HEK293 (cell line): ENCODE results near the gene TREH.

ENCODE experiments used
- CTCF ChIA-PET: fragments of 350-600 bp; formaldehyde crosslinking; extraction: SDS; loops from one replicate; lab custom pipeline; 2021; ENCODE audit warnings: antibody characterized with exemption; lab: Yijun Ruan, JAX
- POLR2A ChIA-PET: fragments of 300-600 bp; formaldehyde crosslinking; extraction: SDS; loops from one replicate; lab custom pipeline; 2020; ENCODE audit warnings: antibody characterized with exemption, inconsistent platforms; lab: Yijun Ruan, JAX
- H3K27ac ChIP-seq: fragments of 200-500 bp; sonication (Bioruptor generic); 2 replicates; pipeline ENCODE4 v1.5.1; 2014; ENCODE audit warnings: low read depth, low read length, control low read depth, inconsistent platforms; ENCODE audit errors: extremely low read depth
- H3K36me3 ChIP-seq, 2 experiments: fragments of 200-500 bp in 1 of 2; sonication (Bioruptor generic) in 1 of 2; 1 replicate in 1 of 2; 2 replicates in 1 of 2; pipeline ENCODE4 v1.5.1; 2014 to 2017; ENCODE audit warnings: inconsistent platforms in 2 of 2, low read length in 2 of 2; ENCODE audit not compliant: control insufficient read depth in 2 of 2, insufficient read depth in 1 of 2
- H3K4me1 ChIP-seq: fragments of 200-500 bp; sonication (Bioruptor generic); 2 replicates; pipeline ENCODE4 v1.5.1; 2014; ENCODE audit warnings: mild to moderate bottlenecking, low read length, inconsistent platforms; ENCODE audit not compliant: control insufficient read depth, insufficient read depth
- H3K4me3 ChIP-seq: 2 replicates; pipeline ENCODE4 v1.5.1; 2011; ENCODE audit warnings: low read depth, mild to moderate bottlenecking, control low read depth, low read length, moderate library complexity
- H3K9me3 ChIP-seq: fragments of 200-500 bp; sonication (Bioruptor generic); 2 replicates; pipeline ENCODE4 v1.5.1; 2014; ENCODE audit warnings: low read depth, low read length, inconsistent platforms; ENCODE audit not compliant: control insufficient read depth, insufficient read depth
- HOXD13 ChIP-seq: sonication (generic); formaldehyde crosslinking; IDR thresholded peaks from 2 replicates; pipeline ENCODE4 v1.8.0; 2022; ENCODE audit warnings: missing genetic modification reagents, borderline replicate concordance
- KLF1 ChIP-seq: fragments of 450-650 bp; formaldehyde crosslinking; IDR thresholded peaks from 2 replicates; pipeline ENCODE4 v1.5.1; 2016; ENCODE audit warnings: missing biosample characterization, missing genetic modification characterization
- MYNN ChIP-seq: fragments of 450-650 bp; formaldehyde crosslinking; IDR thresholded peaks from 2 replicates; pipeline ENCODE4 v1.5.1; 2016; ENCODE audit warnings: missing biosample characterization, missing genetic modification characterization, borderline replicate concordance
- RBAK ChIP-seq: fragments of 450-650 bp; formaldehyde crosslinking; IDR thresholded peaks from 2 replicates; pipeline ENCODE4 v1.5.1; 2016; ENCODE audit warnings: missing biosample characterization, missing genetic modification characterization
- ZBTB7A ChIP-seq: fragments of 450-650 bp; formaldehyde crosslinking; IDR thresholded peaks from 2 replicates; pipeline ENCODE4 v1.5.1; 2016; ENCODE audit warnings: low read depth, missing biosample characterization, missing genetic modification characterization
- ZFP3 ChIP-seq: fragments of 450-650 bp; formaldehyde crosslinking; IDR thresholded peaks from 2 replicates; pipeline ENCODE4 v1.5.1; 2016; ENCODE audit warnings: low read depth, missing biosample characterization, missing genetic modification characterization
- ZFP41 ChIP-seq: fragments of 450-650 bp; formaldehyde crosslinking; IDR thresholded peaks from 2 replicates; pipeline ENCODE4 v1.5.1; 2016; ENCODE audit warnings: missing biosample characterization, missing genetic modification characterization, borderline replicate concordance
- ZFP69B ChIP-seq: fragments of 450-650 bp; formaldehyde crosslinking; IDR thresholded peaks from 2 replicates; pipeline ENCODE4 v1.5.1; 2016; ENCODE audit warnings: missing biosample characterization, missing genetic modification characterization
- ZNF132 ChIP-seq: fragments of 450-650 bp; formaldehyde crosslinking; IDR thresholded peaks from 2 replicates; pipeline ENCODE4 v1.5.1; 2017; ENCODE audit warnings: missing biosample characterization, missing genetic modification characterization, borderline replicate concordance
- ZNF140 ChIP-seq: fragments of 450-650 bp; formaldehyde crosslinking; IDR thresholded peaks from 2 replicates; pipeline ENCODE4 v1.5.1; 2016; ENCODE audit warnings: missing biosample characterization, missing genetic modification characterization
- ZNF155 ChIP-seq: fragments of 450-650 bp; formaldehyde crosslinking; IDR thresholded peaks from 2 replicates; pipeline ENCODE4 v1.5.1; 2016; ENCODE audit warnings: missing biosample characterization, missing genetic modification characterization
- ZNF529 ChIP-seq: fragments of 450-650 bp; formaldehyde crosslinking; IDR thresholded peaks from 2 replicates; pipeline ENCODE4 v1.5.1; 2017; ENCODE audit warnings: missing genetic modification characterization, missing biosample characterization; ENCODE audit not compliant: insufficient replicate concordance
- ZNF561 ChIP-seq: fragments of 450-650 bp; IDR thresholded peaks from 2 replicates; pipeline ENCODE4 v1.5.1; 2018; ENCODE audit warnings: missing biosample characterization, missing genetic modification characterization, borderline replicate concordance
- ZNF600 ChIP-seq: fragments of 450-650 bp; formaldehyde crosslinking; IDR thresholded peaks from 2 replicates; pipeline ENCODE4 v1.5.1; 2016; ENCODE audit warnings: missing biosample characterization, missing genetic modification characterization
- ZNF660 ChIP-seq: fragments of 450-650 bp; IDR thresholded peaks from 2 replicates; pipeline ENCODE4 v1.5.1; 2018; ENCODE audit warnings: missing biosample characterization, mild to moderate bottlenecking, missing genetic modification characterization
- ZNF677 ChIP-seq: fragments of 450-650 bp; IDR thresholded peaks from 2 replicates; pipeline ENCODE4 v1.5.0; 2018; ENCODE audit warnings: missing biosample characterization, mild to moderate bottlenecking, missing genetic modification characterization, moderate library complexity
- ZNF837 ChIP-seq: fragments of 450-650 bp; formaldehyde crosslinking; IDR thresholded peaks from 2 replicates; pipeline ENCODE4 v1.5.1; 2016; ENCODE audit warnings: missing biosample characterization, missing genetic modification characterization
- ZSCAN30 ChIP-seq: fragments of 450-650 bp; IDR thresholded peaks from 2 replicates; pipeline ENCODE4 v1.5.1; 2018; ENCODE audit warnings: missing biosample characterization, mild to moderate bottlenecking, missing genetic modification characterization, moderate library complexity
- TF ChIP-seq, protein P1 (sequence below): fragments of 450-650 bp; formaldehyde crosslinking; IDR thresholded peaks from 2 replicates; pipeline ENCODE4 v1.5.1; 2016; ENCODE audit warnings: missing biosample characterization, missing genetic modification characterization, borderline replicate concordance
- TF ChIP-seq, protein P2 (sequence below): fragments of 450-650 bp; formaldehyde crosslinking; IDR thresholded peaks from 2 replicates; pipeline ENCODE4 v1.5.1; 2016; ENCODE audit warnings: missing biosample characterization, missing genetic modification characterization
- TF ChIP-seq, protein P3 (sequence below): fragments of 450-650 bp; formaldehyde crosslinking; IDR thresholded peaks from 2 replicates; pipeline ENCODE4 v1.5.1; 2016; ENCODE audit warnings: missing biosample characterization, missing genetic modification characterization, low read depth
- TF ChIP-seq, protein P4 (sequence below): fragments of 450-650 bp; formaldehyde crosslinking; IDR thresholded peaks from 2 replicates; pipeline ENCODE4 v1.5.1; 2017; ENCODE audit warnings: missing biosample characterization, missing genetic modification characterization
- TF ChIP-seq, protein P5 (sequence below): fragments of 450-650 bp; formaldehyde crosslinking; IDR thresholded peaks from 2 replicates; pipeline ENCODE4 v1.5.1; 2016; ENCODE audit warnings: missing biosample characterization, missing genetic modification characterization
- TF ChIP-seq, protein P6 (sequence below): fragments of 450-650 bp; IDR thresholded peaks from 2 replicates; pipeline ENCODE4 v1.5.1; 2018; ENCODE audit warnings: missing biosample characterization, mild to moderate bottlenecking, missing genetic modification characterization
- TF ChIP-seq, protein P7 (sequence below): fragments of 450-650 bp; IDR thresholded peaks from 2 replicates; pipeline ENCODE4 v1.5.1; 2018; ENCODE audit warnings: missing biosample characterization, missing genetic modification characterization

TREH gene

DNA sequence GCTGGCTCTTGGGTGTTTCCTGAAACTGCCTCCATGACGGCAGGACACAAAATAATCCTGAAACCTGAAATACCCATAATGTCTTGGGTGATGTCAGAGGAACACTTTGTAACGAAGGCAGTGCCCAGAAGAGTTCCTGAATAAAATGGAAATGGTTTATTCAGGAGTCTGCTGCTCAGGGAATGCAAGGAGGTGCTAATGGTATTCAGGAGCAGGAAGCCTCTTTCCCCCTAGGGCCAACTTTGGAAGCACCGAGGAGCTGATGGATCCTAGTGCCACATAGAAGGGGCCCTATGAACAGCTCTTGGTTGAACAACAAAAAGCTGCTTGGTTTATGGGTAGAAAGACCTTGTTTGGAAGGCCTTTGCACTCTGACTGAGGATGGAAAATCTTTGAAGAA lies 15.5 kb downstream of the TREH start:
- Histone ChIP-seq H3K27ac (no peak overlapping the region), H3K4me3 (no peak overlapping the region), H3K36me3 (no peaks in the 10 kb centered on the region), H3K4me1 (no peaks in the 10 kb centered on the region), H3K9me3 (no peaks in the 10 kb centered on the region)
- CTCF ChIA-PET, result interaction anchor here (0.8 to 1.4 kb wide), 3 partner anchors 26 to 293 kb away, joined by 3 to 6 read pairs (median 5); no protein-coding TSS in a partner anchor
- POLR2A ChIA-PET, result interaction anchor here (0.6 to 1.3 kb wide), 2 partner anchors 16 to 24 kb away, joined by 3 read pairs; no protein-coding TSS in a partner anchor
- TF ChIP-seq ZFP41 (tag by site-specific recombination) (no peak), ZNF140 (tag by site-specific recombination) (no peak), MYNN (tag by site-specific recombination) (no peak), ZSCAN30 (tag by site-specific recombination) (no peak), HOXD13 (CRISPR knock-in tag) (no peak), ZNF660 (no peak), ZNF155 (tag by site-specific recombination) (no peak), ZFP3 (no peak), ZBTB7A (no peak), ZNF561 (tag by site-specific recombination) (no peak), KLF1 (no peak), ZNF529 (tag by site-specific recombination) (no peak)
- TF ChIP-seq, protein P1, sequence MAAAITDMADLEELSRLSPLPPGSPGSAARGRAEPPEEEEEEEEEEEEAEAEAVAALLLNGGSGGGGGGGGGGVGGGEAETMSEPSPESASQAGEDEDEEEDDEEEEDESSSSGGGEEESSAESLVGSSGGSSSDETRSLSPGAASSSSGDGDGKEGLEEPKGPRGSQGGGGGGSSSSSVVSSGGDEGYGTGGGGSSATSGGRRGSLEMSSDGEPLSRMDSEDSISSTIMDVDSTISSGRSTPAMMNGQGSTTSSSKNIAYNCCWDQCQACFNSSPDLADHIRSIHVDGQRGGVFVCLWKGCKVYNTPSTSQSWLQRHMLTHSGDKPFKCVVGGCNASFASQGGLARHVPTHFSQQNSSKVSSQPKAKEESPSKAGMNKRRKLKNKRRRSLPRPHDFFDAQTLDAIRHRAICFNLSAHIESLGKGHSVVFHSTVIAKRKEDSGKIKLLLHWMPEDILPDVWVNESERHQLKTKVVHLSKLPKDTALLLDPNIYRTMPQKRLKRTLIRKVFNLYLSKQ (tag by site-specific recombination), result no peak
- TF ChIP-seq, protein P2, sequence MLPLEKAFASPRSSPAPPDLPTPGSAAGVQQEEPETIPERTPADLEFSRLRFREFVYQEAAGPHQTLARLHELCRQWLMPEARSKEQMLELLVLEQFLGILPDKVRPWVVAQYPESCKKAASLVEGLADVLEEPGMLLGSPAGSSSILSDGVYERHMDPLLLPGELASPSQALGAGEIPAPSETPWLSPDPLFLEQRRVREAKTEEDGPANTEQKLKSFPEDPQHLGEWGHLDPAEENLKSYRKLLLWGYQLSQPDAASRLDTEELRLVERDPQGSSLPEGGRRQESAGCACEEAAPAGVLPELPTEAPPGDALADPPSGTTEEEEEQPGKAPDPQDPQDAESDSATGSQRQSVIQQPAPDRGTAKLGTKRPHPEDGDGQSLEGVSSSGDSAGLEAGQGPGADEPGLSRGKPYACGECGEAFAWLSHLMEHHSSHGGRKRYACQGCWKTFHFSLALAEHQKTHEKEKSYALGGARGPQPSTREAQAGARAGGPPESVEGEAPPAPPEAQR (tag by site-specific recombination), result no peak
- TF ChIP-seq, protein P3, sequence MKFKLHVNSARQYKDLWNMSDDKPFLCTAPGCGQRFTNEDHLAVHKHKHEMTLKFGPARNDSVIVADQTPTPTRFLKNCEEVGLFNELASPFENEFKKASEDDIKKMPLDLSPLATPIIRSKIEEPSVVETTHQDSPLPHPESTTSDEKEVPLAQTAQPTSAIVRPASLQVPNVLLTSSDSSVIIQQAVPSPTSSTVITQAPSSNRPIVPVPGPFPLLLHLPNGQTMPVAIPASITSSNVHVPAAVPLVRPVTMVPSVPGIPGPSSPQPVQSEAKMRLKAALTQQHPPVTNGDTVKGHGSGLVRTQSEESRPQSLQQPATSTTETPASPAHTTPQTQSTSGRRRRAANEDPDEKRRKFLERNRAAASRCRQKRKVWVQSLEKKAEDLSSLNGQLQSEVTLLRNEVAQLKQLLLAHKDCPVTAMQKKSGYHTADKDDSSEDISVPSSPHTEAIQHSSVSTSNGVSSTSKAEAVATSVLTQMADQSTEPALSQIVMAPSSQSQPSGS (tag by site-specific recombination), result no peak
- TF ChIP-seq, protein P4, sequence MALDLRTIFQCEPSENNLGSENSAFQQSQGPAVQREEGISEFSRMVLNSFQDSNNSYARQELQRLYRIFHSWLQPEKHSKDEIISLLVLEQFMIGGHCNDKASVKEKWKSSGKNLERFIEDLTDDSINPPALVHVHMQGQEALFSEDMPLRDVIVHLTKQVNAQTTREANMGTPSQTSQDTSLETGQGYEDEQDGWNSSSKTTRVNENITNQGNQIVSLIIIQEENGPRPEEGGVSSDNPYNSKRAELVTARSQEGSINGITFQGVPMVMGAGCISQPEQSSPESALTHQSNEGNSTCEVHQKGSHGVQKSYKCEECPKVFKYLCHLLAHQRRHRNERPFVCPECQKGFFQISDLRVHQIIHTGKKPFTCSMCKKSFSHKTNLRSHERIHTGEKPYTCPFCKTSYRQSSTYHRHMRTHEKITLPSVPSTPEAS, result no peak

DNA sequence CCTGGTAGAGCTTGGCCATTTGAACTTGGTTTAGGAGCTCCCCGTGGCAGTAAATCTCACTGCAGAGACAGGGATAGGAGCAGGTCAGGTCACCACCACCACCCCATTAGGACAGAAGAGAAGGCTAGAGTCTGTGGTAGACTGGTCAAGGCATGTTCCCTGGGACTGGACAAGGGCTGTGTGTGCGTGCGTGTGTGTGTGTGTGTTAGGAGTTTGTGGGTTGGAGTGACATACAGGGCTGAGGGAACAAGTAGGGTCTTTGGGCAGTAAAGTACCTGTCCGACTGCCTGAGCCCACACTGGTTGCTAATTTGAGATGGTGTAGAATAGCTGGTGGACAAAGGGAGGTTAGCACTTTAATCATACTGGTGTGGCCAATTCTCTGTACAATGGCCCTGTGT lies 16.1 kb downstream of the TREH start:
- H3K4me3 ChIP-seq, result no peak overlapping the region
- no peaks in the 10 kb centered on the region for H3K36me3 ChIP-seq
- H3K4me1 ChIP-seq, result no peaks in the 10 kb centered on the region
- no peak overlapping the region for H3K27ac ChIP-seq
- CTCF ChIA-PET, result interaction anchor here (0.6 to 1.4 kb wide), 3 partner anchors 27 to 68 kb away, joined by 3 to 5 read pairs (median 3); no protein-coding TSS in a partner anchor
- no peaks in the 10 kb centered on the region for H3K9me3 ChIP-seq
- POLR2A ChIA-PET, result no interaction called here
- TF ChIP-seq RBAK (no peak), ZFP69B (no peak), ZFP41 (tag by site-specific recombination) (no peak), ZNF132 (tag by site-specific recombination) (no peak), ZNF837 (no peak), ZNF677 (tag by site-specific recombination) (no peak), ZNF600 (tag by site-specific recombination) (no peak)
- TF ChIP-seq, protein P3 (tag by site-specific recombination), result no peak
- TF ChIP-seq, protein P5, sequence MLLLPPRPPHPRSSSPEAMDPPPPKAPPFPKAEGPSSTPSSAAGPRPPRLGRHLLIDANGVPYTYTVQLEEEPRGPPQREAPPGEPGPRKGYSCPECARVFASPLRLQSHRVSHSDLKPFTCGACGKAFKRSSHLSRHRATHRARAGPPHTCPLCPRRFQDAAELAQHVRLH (tag by site-specific recombination), result no peak
- TF ChIP-seq, protein P6, sequence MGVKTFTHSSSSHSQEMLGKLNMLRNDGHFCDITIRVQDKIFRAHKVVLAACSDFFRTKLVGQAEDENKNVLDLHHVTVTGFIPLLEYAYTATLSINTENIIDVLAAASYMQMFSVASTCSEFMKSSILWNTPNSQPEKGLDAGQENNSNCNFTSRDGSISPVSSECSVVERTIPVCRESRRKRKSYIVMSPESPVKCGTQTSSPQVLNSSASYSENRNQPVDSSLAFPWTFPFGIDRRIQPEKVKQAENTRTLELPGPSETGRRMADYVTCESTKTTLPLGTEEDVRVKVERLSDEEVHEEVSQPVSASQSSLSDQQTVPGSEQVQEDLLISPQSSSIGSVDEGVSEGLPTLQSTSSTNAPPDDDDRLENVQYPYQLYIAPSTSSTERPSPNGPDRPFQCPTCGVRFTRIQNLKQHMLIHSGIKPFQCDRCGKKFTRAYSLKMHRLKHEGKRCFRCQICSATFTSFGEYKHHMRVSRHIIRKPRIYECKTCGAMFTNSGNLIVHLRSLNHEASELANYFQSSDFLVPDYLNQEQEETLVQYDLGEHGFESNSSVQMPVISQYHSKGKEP (tag by site-specific recombination), result no peak
- TF ChIP-seq, protein P7, sequence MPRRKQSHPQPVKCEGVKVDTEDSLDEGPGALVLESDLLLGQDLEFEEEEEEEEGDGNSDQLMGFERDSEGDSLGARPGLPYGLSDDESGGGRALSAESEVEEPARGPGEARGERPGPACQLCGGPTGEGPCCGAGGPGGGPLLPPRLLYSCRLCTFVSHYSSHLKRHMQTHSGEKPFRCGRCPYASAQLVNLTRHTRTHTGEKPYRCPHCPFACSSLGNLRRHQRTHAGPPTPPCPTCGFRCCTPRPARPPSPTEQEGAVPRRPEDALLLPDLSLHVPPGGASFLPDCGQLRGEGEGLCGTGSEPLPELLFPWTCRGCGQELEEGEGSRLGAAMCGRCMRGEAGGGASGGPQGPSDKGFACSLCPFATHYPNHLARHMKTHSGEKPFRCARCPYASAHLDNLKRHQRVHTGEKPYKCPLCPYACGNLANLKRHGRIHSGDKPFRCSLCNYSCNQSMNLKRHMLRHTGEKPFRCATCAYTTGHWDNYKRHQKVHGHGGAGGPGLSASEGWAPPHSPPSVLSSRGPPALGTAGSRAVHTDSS (tag by site-specific recombination), result no peak
